22Rv1 (cell line): ENCODE data around the gene TENT4A.

Experiments used
- H3K27ac ChIP-seq: fragments of 450-650 bp; 2 replicates; pipeline ENCODE4 v1.5.1; 2017
- ZFX ChIP-seq: fragments of 450-650 bp; IDR thresholded peaks from 2 replicates; pipeline ENCODE4 v1.6.1; 2017; ENCODE audit warnings: antibody characterized with exemption, borderline replicate concordance
- TF ChIP-seq, protein P1 (sequence below): fragments of 450-650 bp; IDR thresholded peaks from 2 replicates; pipeline ENCODE4 v1.5.1; 2017; ENCODE audit warnings: mild to moderate bottlenecking

The TENT4A gene

DNA sequence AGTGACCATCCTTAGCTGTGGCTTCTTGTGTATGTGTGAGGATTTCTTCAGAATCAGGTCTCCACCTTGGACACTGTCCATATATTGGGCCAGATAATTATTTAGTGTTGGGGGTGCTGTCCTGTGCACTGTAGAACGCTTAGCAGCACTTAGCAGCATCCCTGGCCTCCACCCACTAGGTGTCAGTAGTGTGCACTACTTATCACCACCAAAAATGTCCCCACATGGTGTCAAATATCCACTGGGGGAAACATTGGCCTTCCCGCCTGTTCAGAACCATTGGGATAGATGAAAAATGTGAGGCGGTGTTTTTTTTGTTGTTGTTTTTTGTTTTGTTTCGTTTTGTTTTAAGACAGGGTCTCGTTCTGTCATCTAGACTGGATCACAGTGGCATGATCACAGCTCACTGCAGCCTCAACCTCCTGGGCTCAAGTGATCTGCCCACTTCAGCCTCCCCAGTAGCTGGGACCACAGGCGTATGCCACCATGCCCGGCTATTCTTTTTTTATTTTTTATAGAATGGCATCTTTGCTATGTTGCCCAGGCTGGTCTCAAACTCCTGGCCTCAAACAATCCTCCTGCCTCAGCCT, 67.7 kb downstream of the TENT4A start:
- TF ChIP-seq ZFX, result no peak
- TF ChIP-seq, protein P1, sequence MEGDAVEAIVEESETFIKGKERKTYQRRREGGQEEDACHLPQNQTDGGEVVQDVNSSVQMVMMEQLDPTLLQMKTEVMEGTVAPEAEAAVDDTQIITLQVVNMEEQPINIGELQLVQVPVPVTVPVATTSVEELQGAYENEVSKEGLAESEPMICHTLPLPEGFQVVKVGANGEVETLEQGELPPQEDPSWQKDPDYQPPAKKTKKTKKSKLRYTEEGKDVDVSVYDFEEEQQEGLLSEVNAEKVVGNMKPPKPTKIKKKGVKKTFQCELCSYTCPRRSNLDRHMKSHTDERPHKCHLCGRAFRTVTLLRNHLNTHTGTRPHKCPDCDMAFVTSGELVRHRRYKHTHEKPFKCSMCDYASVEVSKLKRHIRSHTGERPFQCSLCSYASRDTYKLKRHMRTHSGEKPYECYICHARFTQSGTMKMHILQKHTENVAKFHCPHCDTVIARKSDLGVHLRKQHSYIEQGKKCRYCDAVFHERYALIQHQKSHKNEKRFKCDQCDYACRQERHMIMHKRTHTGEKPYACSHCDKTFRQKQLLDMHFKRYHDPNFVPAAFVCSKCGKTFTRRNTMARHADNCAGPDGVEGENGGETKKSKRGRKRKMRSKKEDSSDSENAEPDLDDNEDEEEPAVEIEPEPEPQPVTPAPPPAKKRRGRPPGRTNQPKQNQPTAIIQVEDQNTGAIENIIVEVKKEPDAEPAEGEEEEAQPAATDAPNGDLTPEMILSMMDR, result peak; percentile 83
- H3K27ac ChIP-seq, result no peak overlapping the region

DNA sequence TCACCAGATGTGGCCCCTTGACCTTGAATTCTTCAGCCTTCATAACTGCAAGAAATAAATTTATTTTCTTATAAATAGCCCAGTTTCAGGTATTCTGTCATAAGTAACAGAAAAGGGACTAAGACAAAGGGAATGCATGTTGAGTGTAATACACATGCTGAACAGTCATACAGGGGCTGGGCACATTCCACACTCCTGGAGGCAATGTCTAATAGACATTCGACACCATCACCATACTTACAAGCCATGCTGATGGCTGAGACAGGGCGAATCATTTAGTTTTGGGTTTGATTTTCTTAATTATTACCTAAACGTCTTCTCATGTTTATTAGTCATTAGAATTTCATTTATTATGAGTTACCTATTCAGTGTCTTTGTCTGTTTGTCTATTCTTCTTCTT, 68.5 kb downstream of the TENT4A start:
- H3K27ac ChIP-seq, result no peak overlapping the region
- TF ChIP-seq ZFX, result no peak
- TF ChIP-seq, protein P1, result no peak

DNA sequence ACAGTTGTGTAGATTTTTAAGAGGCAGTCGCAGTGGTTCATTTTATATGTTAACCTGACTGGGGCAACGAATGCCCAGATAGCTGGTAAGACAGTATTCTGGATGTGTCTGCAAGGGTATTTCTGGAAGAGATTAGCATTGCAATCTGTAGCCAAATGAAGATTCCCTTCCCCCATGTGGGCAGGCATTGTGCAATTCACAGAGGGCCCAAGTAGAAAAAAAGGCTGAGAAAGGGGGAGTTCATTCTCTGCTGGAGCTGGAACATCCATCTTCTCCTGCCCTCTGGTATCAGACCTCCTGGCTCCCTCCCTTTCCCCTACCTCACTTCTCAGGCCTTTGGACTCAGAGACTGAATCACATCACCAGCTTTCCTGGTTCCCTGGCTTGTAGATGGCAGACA, 70.6 kb downstream of the TENT4A start:
- H3K27ac ChIP-seq, result no peak overlapping the region
- no peak for TF ChIP-seq ZFX
- TF ChIP-seq, protein P1, result no peak

DNA sequence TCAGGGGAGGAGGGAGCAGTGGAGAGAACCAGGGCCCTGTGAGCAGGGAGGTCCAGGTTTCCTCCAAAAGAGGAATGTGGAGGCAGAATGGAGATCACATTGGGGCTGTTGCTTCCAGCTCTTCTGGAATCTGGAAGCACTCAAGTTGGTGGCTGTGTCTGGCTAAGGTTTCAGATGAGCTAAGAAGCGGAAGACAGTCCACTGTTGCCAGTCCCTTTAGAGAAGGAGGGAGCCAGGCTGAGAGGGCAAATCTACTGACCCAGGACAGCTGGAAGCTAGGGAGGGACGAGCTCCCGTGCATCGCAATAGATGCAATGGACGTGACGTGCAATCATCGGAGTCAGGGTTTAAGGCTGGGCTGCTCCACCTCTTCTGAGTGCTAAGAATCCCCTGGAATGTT, 71.2 kb downstream of the TENT4A start:
- H3K27ac ChIP-seq, result no peak overlapping the region
- TF ChIP-seq, protein P1, result no peak
- no peak for TF ChIP-seq ZFX

DNA sequence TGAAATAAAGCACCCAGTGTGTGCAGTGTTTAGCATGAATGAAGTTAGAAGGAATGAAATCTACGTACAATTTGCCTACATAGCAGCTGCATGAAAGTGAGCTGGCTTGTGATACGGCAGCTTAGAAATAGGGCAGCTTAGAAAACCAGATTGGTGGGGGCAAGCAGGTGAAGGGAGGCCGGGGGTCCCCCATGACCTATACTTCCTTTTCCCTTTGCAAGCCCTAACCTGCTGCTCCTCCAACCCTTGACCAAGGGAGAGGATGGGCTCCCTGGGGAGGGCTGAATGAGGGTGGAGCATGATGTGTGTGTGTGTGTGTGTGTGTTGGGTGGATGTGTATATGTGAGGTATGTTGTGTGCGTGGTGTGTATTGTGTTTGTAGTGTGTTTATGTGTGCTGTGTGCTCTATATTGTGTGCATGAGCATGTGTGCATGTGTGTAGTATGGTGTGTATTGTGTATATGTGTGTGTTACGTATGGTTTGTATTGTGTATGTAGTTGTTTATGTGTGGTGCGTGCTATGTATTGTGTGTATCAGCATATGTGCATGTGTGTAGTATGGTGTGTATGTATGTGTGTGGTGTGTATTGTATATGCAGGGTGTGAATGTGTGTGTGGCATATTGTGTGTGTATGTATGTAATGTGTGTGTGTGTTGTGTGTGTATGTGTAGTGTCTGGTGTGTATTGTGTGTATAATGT, 72.1 kb downstream of the TENT4A start:
- H3K27ac ChIP-seq, result no peak overlapping the region
- no peak for TF ChIP-seq ZFX
- TF ChIP-seq, protein P1, result no peak

DNA sequence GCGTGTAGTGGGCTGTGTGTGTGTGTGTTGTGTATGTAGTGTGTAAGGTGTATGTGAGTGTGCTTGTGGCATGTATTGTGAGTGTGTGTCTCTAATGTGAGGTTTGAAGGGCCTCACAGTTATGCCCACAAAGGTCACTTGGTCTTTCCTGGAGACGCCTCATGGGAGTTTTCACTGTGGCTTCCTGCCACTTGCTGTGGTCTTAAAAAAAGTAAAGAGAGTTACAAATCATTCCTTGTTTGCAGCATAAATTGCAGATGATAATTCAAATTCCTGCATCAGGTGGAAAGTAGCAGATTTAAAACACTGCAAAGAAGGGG, 72.6 kb downstream of the TENT4A start:
- H3K27ac ChIP-seq, result no peak overlapping the region
- no peak for TF ChIP-seq ZFX
- TF ChIP-seq, protein P1, result no peak

DNA sequence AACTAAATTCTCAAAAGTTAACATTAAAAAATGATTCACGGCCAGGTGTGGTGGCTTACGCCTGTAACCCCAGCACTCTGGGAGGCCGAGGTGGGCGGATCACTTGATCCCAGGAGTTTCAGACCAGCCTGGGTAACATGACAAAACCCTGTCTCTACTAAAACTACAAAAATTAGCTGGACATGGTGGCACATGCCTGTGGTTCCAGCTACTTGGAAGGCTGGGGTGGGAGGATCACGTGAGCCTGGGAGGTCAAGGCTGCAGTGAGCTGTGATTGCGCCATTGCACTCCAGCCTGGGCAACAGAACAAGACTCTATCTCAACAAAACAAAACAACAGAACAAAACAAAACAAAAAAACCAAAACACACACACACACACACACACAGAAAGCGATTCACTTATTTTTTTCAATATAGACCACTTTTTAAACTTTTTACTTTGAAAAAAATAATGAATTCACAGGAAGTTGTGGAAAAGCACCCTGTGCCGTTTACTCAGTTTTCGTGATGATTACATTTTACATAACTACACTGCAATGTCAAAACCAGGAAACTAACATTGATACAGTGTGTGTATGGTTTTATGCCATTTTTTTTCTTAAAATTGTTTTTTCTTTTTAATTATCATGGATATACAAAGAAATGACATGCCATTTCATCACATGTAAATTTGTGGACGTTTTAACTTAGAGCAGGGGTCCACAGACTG, 73.7 kb downstream of the TENT4A start:
- no peak for TF ChIP-seq ZFX
- TF ChIP-seq, protein P1, result no peak

More for the DNA sequence above, 73.7 kb downstream of the TENT4A start:
- H3K27ac ChIP-seq, result no peak overlapping the region
